HG03025 (cell line): Measurements from ENCODE around the gene UGT1A3.
"Not testable (repeated sequence)": the region's sequence is repeated elsewhere in the genome, so short reads cannot be mapped to it uniquely, and the experiment has no call there.

ENCODE experiments used
- ATAC-seq: cut with Tn5 transposase; IDR thresholded peaks from one replicate; pipeline ENCODE4 v1.9.1; 2021; ENCODE audit warnings: mild to moderate bottlenecking, moderate library complexity; ENCODE audit not compliant: unreplicated experiment, low FRiP score

UGT1A3 gene

GRCh38 chr2:233728723-233729301 lies at the start of gene UGT1A3:
Gene UGT1A3 (plus strand): TSS chr2:233729042. CDS start chr2:233729127, 85 bp downstream.
- ATAC-seq: no peak

- ATAC-seq: no peak
These were observed 49.6 kb upstream of the UGT1A3 start for GRCh38 chr2:233679196-233679595.

- no peak for ATAC-seq
These were observed 48.3 kb upstream of the UGT1A3 start for GRCh38 chr2:233680361-233681045.

GRCh38 chr2:233681521-233682099 lies 47.2 kb upstream of the UGT1A3 start, which contains the start of gene UGT1A7:
Gene UGT1A7 (plus strand): TSS chr2:233681901. CDS start chr2:233681938, 37 bp downstream.
- no peak for ATAC-seq

- no peak for ATAC-seq
These were observed 44.2 kb upstream of the UGT1A3 start for GRCh38 chr2:233684640-233685039.

GRCh38 chr2:233686928-233687327 lies 41.9 kb upstream of the UGT1A3 start:
- ATAC-seq: no peak

GRCh38 chr2:233688341-233688740 lies 40.5 kb upstream of the UGT1A3 start:
- ATAC-seq: no peak

- ATAC-seq: no peak
These were observed 39.8 kb upstream of the UGT1A3 start for GRCh38 chr2:233689031-233689430.

GRCh38 chr2:233689501-233689900 lies 39.3 kb upstream of the UGT1A3 start:
- ATAC-seq: no peak

- no peak for ATAC-seq
These were observed 38.4 kb upstream of the UGT1A3 start for GRCh38 chr2:233690444-233690843.

GRCh38 chr2:233691443-233692433 lies 37.1 kb upstream of the UGT1A3 start:
- ATAC-seq: no peak

- no peak for ATAC-seq
These were observed 36.2 kb upstream of the UGT1A3 start, which contains the start of gene UGT1A6 for GRCh38 chr2:233692648-233693047. Gene UGT1A6 (plus strand): TSS chr2:233692890. CDS start chr2:233693005, 115 bp downstream.

GRCh38 chr2:233693963-233694362 lies 34.9 kb upstream of the UGT1A3 start:
- ATAC-seq: no peak

GRCh38 chr2:233698740-233699139 lies 30.1 kb upstream of the UGT1A3 start:
- ATAC-seq: no peak

- ATAC-seq: no peak
These were observed 29.3 kb upstream of the UGT1A3 start for GRCh38 chr2:233699424-233700027.

GRCh38 chr2:233700028-233700635 lies 28.7 kb upstream of the UGT1A3 start:
- no peak for ATAC-seq

- not testable (repeated sequence) for ATAC-seq
These were observed 28.0 kb upstream of the UGT1A3 start for GRCh38 chr2:233700842-233701241.

- no peak for ATAC-seq
These were observed 26.6 kb upstream of the UGT1A3 start for GRCh38 chr2:233702238-233702637.

GRCh38 chr2:233705911-233706506 lies 22.8 kb upstream of the UGT1A3 start:
- no peak for ATAC-seq
